Effector memory CD8-positive, alpha-beta T cell (primary cell): Measurements from ENCODE around the gene GOLM1.
A peak's percentile ranks its signal among the peaks of the same experiment; 100 is the strongest.

Experiments
- ATAC-seq: fragments of 150-1000 bp; cut with Tn5 transposase; replicated peaks from 2 replicates; pipeline ENCODE4 v1.10.0; 2021; ENCODE audit warnings: mild to moderate bottlenecking, moderate library complexity
- DNase-seq, 3 experiments: peaks; one replicate each; pipeline ENCODE4 v3.0.0; 2021
- H3K27ac Mint-ChIP-seq, 2 donors: one replicate each; pipeline ENCODE4 v1.8.0; 2022; ENCODE audit warnings: mild to moderate bottlenecking in 2 of 2, mixed read lengths in 2 of 2, moderate library complexity in 2 of 2
- H3K27me3 Mint-ChIP-seq, 2 donors: one replicate each; pipeline ENCODE4 v1.8.0; 2022; ENCODE audit warnings: mixed read lengths in 2 of 2
- H3K36me3 Mint-ChIP-seq: one replicate; pipeline ENCODE4 v1.8.0; 2022; ENCODE audit warnings: mild to moderate bottlenecking, moderate library complexity, mixed read lengths; ENCODE audit not compliant: insufficient read depth
- H3K4me1 Mint-ChIP-seq, 2 donors: one replicate each; pipeline ENCODE4 v1.8.0; 2022; ENCODE audit warnings: low read depth in 2 of 2, mixed read lengths in 2 of 2
- H3K4me3 Mint-ChIP-seq, 2 donors: one replicate each; pipeline ENCODE4 v1.8.0; 2022; ENCODE audit warnings: mild to moderate bottlenecking in 2 of 2, mixed read lengths in 2 of 2, moderate library complexity in 2 of 2
- H3K9me3 Mint-ChIP-seq, 2 donors: one replicate each; pipeline ENCODE4 v1.8.0; 2022; ENCODE audit warnings: mixed read lengths in 2 of 2

Gene GOLM1

GRCh38 chr9:86027767-86028166 lies 71.6 kb downstream of the GOLM1 start:
- Mint-ChIP-seq H3K9me3 (peaks cover 0 to 1% of the 10 kb centered on the region in 2 donors), H3K27me3 (no peaks in the 10 kb centered on the region), H3K36me3 (peaks cover 11% of the 10 kb centered on the region), H3K27ac (no peak overlapping the region), H3K4me1 (peaks cover under 1 to 2% of the 10 kb centered on the region in 2 donors), H3K4me3 (no peak overlapping the region)
- no peak for DNase-seq
- no peak for ATAC-seq

GRCh38 chr9:86022687-86023266 lies 76.6 kb downstream of the GOLM1 start:
- Mint-ChIP-seq H3K27ac (peak overlapping the region in 1 of 2 donors; percentile 77), H3K27me3 (no peaks in the 10 kb centered on the region), H3K4me3 (no peak overlapping the region), H3K4me1 (peaks cover 2 to 4% of the 10 kb centered on the region in 2 donors), H3K9me3 (no peaks in the 10 kb centered on the region), H3K36me3 (peaks cover 46% of the 10 kb centered on the region)
- ATAC-seq: no peak
- no peak for DNase-seq

GRCh38 chr9:86021166-86021565 lies 78.2 kb downstream of the GOLM1 start:
- H3K27me3 Mint-ChIP-seq: no peaks in the 10 kb centered on the region
- peaks cover 59% of the 10 kb centered on the region for H3K36me3 Mint-ChIP-seq
- ATAC-seq: no peak
- no peak for DNase-seq
- H3K4me3 Mint-ChIP-seq: no peak overlapping the region
- peak overlapping the region; percentile 24 to 42 for H3K27ac Mint-ChIP-seq
- H3K4me1 Mint-ChIP-seq: peaks cover 2 to 4% of the 10 kb centered on the region in 2 donors
- H3K9me3 Mint-ChIP-seq: no peaks in the 10 kb centered on the region

- H3K36me3 Mint-ChIP-seq: peaks cover 61% of the 10 kb centered on the region
- peaks cover 2 to 4% of the 10 kb centered on the region in 2 donors for H3K4me1 Mint-ChIP-seq
- no peaks in the 10 kb centered on the region for H3K9me3 Mint-ChIP-seq
- peak overlapping the region in 1 of 2 donors; percentile 42 for H3K27ac Mint-ChIP-seq
- H3K4me3 Mint-ChIP-seq: no peak overlapping the region
- H3K27me3 Mint-ChIP-seq: no peaks in the 10 kb centered on the region
- DNase-seq: no peak
- no peak for ATAC-seq
Observed at GRCh38 chr9:86020731-86021130, 78.6 kb downstream of the GOLM1 start.

- H3K4me1 Mint-ChIP-seq: no peaks in the 10 kb centered on the region
- no peak overlapping the region for H3K27ac Mint-ChIP-seq
- H3K4me3 Mint-ChIP-seq: no peak overlapping the region
- no peaks in the 10 kb centered on the region for H3K27me3 Mint-ChIP-seq
- H3K36me3 Mint-ChIP-seq: peaks cover 55% of the 10 kb centered on the region
- ATAC-seq (no peak), DNase-seq (no peak)
- H3K9me3 Mint-ChIP-seq: no peaks in the 10 kb centered on the region
Observed at GRCh38 chr9:86009133-86009532, 90.2 kb downstream of the GOLM1 start.

- ATAC-seq: no peak
- Mint-ChIP-seq H3K4me1 (peaks cover 3 to 19% of the 10 kb centered on the region in 2 donors), H3K27me3 (no peaks in the 10 kb centered on the region), H3K27ac (no peak overlapping the region), H3K4me3 (no peak overlapping the region), H3K36me3 (peaks cover 39% of the 10 kb centered on the region), H3K9me3 (no peaks in the 10 kb centered on the region)
- no peak for DNase-seq
Observed at GRCh38 chr9:86005253-86005775, 94.0 kb downstream of the GOLM1 start.

GRCh38 chr9:85995599-85995998 lies 103.8 kb downstream of the GOLM1 start:
- no peak for DNase-seq
- Mint-ChIP-seq H3K4me1 (peaks cover 7 to 14% of the 10 kb centered on the region in 2 donors), H3K27ac (no peak overlapping the region), H3K4me3 (no peak overlapping the region), H3K9me3 (no peaks in the 10 kb centered on the region), H3K27me3 (no peaks in the 10 kb centered on the region), H3K36me3 (peaks cover 18% of the 10 kb centered on the region)
- no peak for ATAC-seq

- Mint-ChIP-seq H3K27me3 (no peaks in the 10 kb centered on the region), H3K27ac (no peak overlapping the region), H3K36me3 (peaks cover 18% of the 10 kb centered on the region), H3K4me1 (peaks cover 5 to 11% of the 10 kb centered on the region in 2 donors), H3K4me3 (no peak overlapping the region), H3K9me3 (no peaks in the 10 kb centered on the region)
- ATAC-seq (no peak), DNase-seq (no peak)
Observed at GRCh38 chr9:85995097-85995496, 104.3 kb downstream of the GOLM1 start.

- Mint-ChIP-seq H3K9me3 (no peaks in the 10 kb centered on the region), H3K27me3 (no peaks in the 10 kb centered on the region), H3K4me1 (peaks cover 5 to 11% of the 10 kb centered on the region in 2 donors), H3K4me3 (no peak overlapping the region), H3K27ac (peak overlapping the region in 1 of 2 donors; percentile 22), H3K36me3 (peaks cover 18% of the 10 kb centered on the region)
- DNase-seq (no peak), ATAC-seq (no peak)
Observed at GRCh38 chr9:85994191-85994590, 105.2 kb downstream of the GOLM1 start.

- no peak overlapping the region for H3K4me3 Mint-ChIP-seq
- H3K36me3 Mint-ChIP-seq: peaks cover 25% of the 10 kb centered on the region
- H3K27me3 Mint-ChIP-seq: no peaks in the 10 kb centered on the region
- DNase-seq (no peak), ATAC-seq (no peak)
- peaks cover 5 to 11% of the 10 kb centered on the region in 2 donors for H3K4me1 Mint-ChIP-seq
- no peak overlapping the region for H3K27ac Mint-ChIP-seq
- H3K9me3 Mint-ChIP-seq: no peaks in the 10 kb centered on the region
Observed at GRCh38 chr9:85987236-85987635, 112.1 kb downstream of the GOLM1 start.

- peaks cover 32% of the 10 kb centered on the region for H3K36me3 Mint-ChIP-seq
- ATAC-seq: no peak
- no peaks in the 10 kb centered on the region for H3K27me3 Mint-ChIP-seq
- no peak overlapping the region for H3K27ac Mint-ChIP-seq
- H3K4me3 Mint-ChIP-seq: no peak overlapping the region
- H3K4me1 Mint-ChIP-seq: peaks cover 0 to 4% of the 10 kb centered on the region in 2 donors
- H3K9me3 Mint-ChIP-seq: no peaks in the 10 kb centered on the region
- DNase-seq: no peak
Observed at GRCh38 chr9:85984457-85984856, 114.9 kb downstream of the GOLM1 start.

- Mint-ChIP-seq H3K9me3 (no peaks in the 10 kb centered on the region), H3K27ac (peak overlapping the region in 1 of 2 donors; percentile 33), H3K27me3 (no peaks in the 10 kb centered on the region), H3K4me1 (peaks cover 0 to 4% of the 10 kb centered on the region in 2 donors), H3K4me3 (no peak overlapping the region), H3K36me3 (peaks cover 54% of the 10 kb centered on the region)
- no peak for DNase-seq
- no peak for ATAC-seq
Observed at GRCh38 chr9:85981369-85981768, 118.0 kb downstream of the GOLM1 start.

- no peak overlapping the region for H3K4me3 Mint-ChIP-seq
- no peaks in the 10 kb centered on the region for H3K27me3 Mint-ChIP-seq
- no peak overlapping the region for H3K27ac Mint-ChIP-seq
- H3K9me3 Mint-ChIP-seq: no peaks in the 10 kb centered on the region
- ATAC-seq (no peak), DNase-seq (no peak)
- peaks cover 51% of the 10 kb centered on the region for H3K36me3 Mint-ChIP-seq
- peaks cover 0 to 4% of the 10 kb centered on the region in 2 donors for H3K4me1 Mint-ChIP-seq
Observed at GRCh38 chr9:85978496-85978895, 120.9 kb downstream of the GOLM1 start.
